Colonic mucosa (tissue), 4 donors: ENCODE data around the gene CARMIL1. TPM values are rescaled to one million over a fixed set of nuclear protein-coding genes. Genes with fewer than 3 reads are reported as not detected.

Experiments
- DNase-seq: peaks from one replicate; pipeline ENCODE4 v3.0.0-alpha.2; 2020
- H3K27ac ChIP-seq: fragments of 200-600 bp; one replicate; pipeline ENCODE4 v1.8.0; 2021
- H3K27me3 ChIP-seq: fragments of 200-600 bp; one replicate; pipeline ENCODE4 v1.8.0; 2021
- H3K36me3 ChIP-seq: fragments of 200-600 bp; one replicate; pipeline ENCODE4 v1.8.0; 2021
- H3K4me1 ChIP-seq: fragments of 200-600 bp; one replicate; pipeline ENCODE4 v1.8.0; 2021; ENCODE audit warnings: mild to moderate bottlenecking
- H3K4me3 ChIP-seq: fragments of 200-600 bp; one replicate; pipeline ENCODE4 v1.8.0; 2021
- H3K9ac ChIP-seq, 2 donors: one replicate each; pipeline ENCODE4 v1.7.0; 2013; ENCODE audit warnings: control low read depth in 2 of 2, low read depth in 2 of 2, low read length in 2 of 2
- H3K9me3 ChIP-seq: fragments of 200-600 bp; one replicate; pipeline ENCODE4 v1.8.0; 2021
- intact Hi-C: fragments of 100-400 bp; cut with DNase I; formaldehyde crosslinking; loops from one replicate; pipeline ENCODE4 v1.14.1; 2022
- total RNA-seq, 2 donors: library from RNA; stranded (reverse); fragmentation: NEBNext Ultra II Directional in 1 of 2; extraction: Animal tissue kit (Norgen Biotek cat#: 25700) in 1 of 2; gene quantifications; one replicate each; pipeline ENCODE4 v1.2.1, GENCODE V29; 2021
- TF ChIP-seq, protein P1 (sequence below): fragments of 200-600 bp; IDR thresholded peaks from one replicate; pipeline ENCODE4 v1.8.0; 2022; ENCODE audit warnings: antibody characterized with exemption, mild to moderate bottlenecking
- donor health status: healthy.
- donor health status: DM: no; HTN: no; CAD: no.
- donor health status: DM: no; HTN: no; CAD: no.

The CARMIL1 gene
- total RNA-seq, 2 donors from 2014 or later: 38.6 to 50.2 TPM

GRCh38 chr6:25446830-25447569 lies 167.8 kb downstream of the CARMIL1 start:
- H3K9ac ChIP-seq: no peak overlapping the region
- H3K27me3 ChIP-seq: no peaks in the 10 kb centered on the region
- DNase-seq: no peak
- H3K9me3 ChIP-seq: no peaks in the 10 kb centered on the region
- no peak overlapping the region for H3K4me3 ChIP-seq
- TF ChIP-seq, protein P1, sequence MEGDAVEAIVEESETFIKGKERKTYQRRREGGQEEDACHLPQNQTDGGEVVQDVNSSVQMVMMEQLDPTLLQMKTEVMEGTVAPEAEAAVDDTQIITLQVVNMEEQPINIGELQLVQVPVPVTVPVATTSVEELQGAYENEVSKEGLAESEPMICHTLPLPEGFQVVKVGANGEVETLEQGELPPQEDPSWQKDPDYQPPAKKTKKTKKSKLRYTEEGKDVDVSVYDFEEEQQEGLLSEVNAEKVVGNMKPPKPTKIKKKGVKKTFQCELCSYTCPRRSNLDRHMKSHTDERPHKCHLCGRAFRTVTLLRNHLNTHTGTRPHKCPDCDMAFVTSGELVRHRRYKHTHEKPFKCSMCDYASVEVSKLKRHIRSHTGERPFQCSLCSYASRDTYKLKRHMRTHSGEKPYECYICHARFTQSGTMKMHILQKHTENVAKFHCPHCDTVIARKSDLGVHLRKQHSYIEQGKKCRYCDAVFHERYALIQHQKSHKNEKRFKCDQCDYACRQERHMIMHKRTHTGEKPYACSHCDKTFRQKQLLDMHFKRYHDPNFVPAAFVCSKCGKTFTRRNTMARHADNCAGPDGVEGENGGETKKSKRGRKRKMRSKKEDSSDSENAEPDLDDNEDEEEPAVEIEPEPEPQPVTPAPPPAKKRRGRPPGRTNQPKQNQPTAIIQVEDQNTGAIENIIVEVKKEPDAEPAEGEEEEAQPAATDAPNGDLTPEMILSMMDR: no peak
- H3K4me1 ChIP-seq: no peaks in the 10 kb centered on the region
- intact Hi-C loops: no loop called here
- no peaks in the 10 kb centered on the region for H3K36me3 ChIP-seq
- no peak overlapping the region for H3K27ac ChIP-seq

DNA sequence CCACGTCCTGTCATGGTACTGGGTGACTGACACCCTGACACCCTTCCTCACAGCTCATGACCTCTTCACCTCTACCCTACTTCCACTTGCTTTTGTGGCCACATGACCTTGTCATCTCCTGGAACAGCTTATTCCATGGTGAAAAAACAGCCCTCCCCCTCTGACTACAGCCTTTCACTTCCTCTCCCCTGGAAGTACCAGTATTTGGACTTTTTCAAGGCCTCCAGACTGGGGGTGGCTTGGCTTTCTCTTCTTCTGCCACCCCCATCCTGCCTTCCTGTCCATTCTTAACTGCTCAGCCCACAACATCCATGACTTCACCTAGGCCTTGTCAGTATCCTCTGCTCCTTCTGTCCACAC lies 168.4 kb downstream of the CARMIL1 start:
- intact Hi-C loops: no loop called here
- H3K4me3 ChIP-seq: no peak overlapping the region
- no peaks in the 10 kb centered on the region for H3K4me1 ChIP-seq
- H3K36me3 ChIP-seq: no peaks in the 10 kb centered on the region
- TF ChIP-seq, protein P1: no peak
- no peaks in the 10 kb centered on the region for H3K9me3 ChIP-seq
- H3K9ac ChIP-seq: no peak overlapping the region
- H3K27me3 ChIP-seq: no peaks in the 10 kb centered on the region
- no peak for DNase-seq
- no peak overlapping the region for H3K27ac ChIP-seq

DNA sequence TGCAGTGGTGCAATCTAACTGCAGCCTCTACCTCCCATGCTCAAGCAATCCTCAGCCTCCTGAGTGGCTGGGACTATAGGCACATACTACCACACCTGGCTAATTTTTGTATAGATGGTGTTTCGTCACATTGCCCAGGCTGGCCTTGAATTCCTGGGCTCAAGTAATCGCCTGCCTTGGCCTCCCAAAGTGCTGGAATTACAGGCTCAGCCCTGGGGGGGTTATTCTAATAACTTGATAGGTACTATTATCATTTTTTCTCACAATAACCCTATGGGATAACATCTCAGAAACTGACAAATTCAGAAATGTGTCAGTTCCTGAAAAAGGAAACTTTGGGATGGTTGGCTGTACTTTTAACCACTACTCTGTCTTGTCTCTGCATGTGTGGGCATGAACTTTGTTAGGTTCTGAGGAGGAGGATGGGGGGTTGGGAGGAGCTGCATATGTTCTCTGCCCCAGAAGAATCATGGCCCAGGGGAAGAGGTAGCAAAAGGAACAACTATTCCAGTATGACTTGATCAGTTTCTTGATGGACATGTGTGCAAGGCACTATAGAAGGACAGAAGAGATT lies 169.9 kb downstream of the CARMIL1 start:
- Histone ChIP-seq H3K27ac (no peak overlapping the region), H3K9me3 (no peaks in the 10 kb centered on the region), H3K9ac (no peak overlapping the region), H3K36me3 (no peaks in the 10 kb centered on the region), H3K4me1 (no peaks in the 10 kb centered on the region), H3K4me3 (no peak overlapping the region), H3K27me3 (no peaks in the 10 kb centered on the region)
- intact Hi-C loops: no loop called here
- no peak for DNase-seq
- TF ChIP-seq, protein P1: no peak

DNA sequence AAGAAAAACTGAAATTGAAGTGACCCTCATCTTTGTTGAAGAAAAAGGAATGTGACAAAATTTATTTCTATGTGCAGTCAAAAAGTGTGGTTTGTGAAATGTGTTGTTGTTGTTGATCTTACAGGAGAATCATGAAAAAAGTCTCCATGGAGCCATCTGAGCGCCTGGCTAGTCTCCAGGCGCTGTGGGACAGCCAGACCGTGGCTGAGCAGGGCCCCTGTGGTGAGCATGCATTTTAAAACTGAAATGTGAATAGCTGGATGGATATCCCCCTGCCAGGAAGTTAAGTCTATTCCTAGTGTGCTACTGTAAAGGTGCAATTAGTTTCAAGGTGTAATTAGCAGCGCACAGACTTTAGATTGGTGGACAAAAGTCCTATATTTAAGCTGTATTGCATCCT lies 170.6 kb downstream of the CARMIL1 start:
- Histone ChIP-seq H3K4me1 (no peaks in the 10 kb centered on the region), H3K9ac (no peak overlapping the region), H3K4me3 (no peak overlapping the region), H3K9me3 (no peaks in the 10 kb centered on the region), H3K27me3 (no peaks in the 10 kb centered on the region), H3K36me3 (no peaks in the 10 kb centered on the region), H3K27ac (no peak overlapping the region)
- TF ChIP-seq, protein P1: no peak
- intact Hi-C loops: no loop called here
- no peak for DNase-seq

DNA sequence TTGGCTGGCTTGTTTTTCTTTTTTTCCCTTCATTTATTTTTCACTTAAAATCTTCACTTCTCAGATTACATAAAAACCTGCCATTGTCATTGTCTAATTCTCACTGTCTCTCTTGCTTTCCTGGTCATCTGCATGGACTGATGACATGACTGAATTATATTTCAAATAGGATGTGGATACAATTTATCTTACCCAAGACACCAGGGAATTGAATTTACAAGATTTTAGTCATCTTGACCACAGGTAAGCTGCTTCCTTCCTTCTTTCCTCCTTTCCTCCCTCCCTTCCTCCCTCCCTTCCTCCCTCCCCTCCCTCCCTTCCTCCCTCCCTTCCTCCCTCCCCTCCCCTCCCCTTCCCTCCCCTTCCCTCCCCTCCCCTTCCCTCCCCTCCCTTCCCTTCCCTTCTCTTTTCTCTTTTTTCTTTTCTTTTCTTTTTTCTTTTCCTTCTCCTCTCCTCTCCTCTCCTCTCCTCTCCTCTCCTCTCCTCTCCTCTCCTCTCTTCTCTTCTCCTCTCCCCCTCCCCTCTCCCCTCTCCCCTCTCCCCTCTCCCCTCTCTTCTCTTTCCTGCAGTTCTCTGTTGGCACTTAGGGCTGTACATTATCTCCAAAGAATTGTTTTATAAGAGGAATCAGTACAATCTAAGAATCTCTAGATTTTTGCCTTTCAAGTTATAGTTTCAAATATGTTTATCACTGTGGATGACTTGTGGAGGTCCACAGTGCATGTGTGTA lies 171.5 kb downstream of the CARMIL1 start:
- Histone ChIP-seq H3K9me3 (no peaks in the 10 kb centered on the region), H3K27me3 (no peaks in the 10 kb centered on the region), H3K36me3 (no peaks in the 10 kb centered on the region), H3K9ac (no peak overlapping the region), H3K27ac (no peak overlapping the region), H3K4me3 (no peak overlapping the region), H3K4me1 (no peaks in the 10 kb centered on the region)
- TF ChIP-seq, protein P1: no peak
- intact Hi-C loops: no loop called here
- DNase-seq: no peak
